NOMO-1 (cell line): ENCODE results near the gene PPIE.
A peak's percentile ranks its signal among the peaks of the same experiment; 100 is the strongest.
"Not testable (repeated sequence)": the region's sequence is repeated elsewhere in the genome, so short reads cannot be mapped to it uniquely, and the experiment has no call there.

ENCODE experiments used
- DNase-seq, 2 experiments: peaks; one replicate each; lab custom pipeline; 2025; ENCODE audit not compliant: unreplicated experiment in 2 of 2; lab: John Stamatoyannopoulos, UW

PPIE gene

DNA sequence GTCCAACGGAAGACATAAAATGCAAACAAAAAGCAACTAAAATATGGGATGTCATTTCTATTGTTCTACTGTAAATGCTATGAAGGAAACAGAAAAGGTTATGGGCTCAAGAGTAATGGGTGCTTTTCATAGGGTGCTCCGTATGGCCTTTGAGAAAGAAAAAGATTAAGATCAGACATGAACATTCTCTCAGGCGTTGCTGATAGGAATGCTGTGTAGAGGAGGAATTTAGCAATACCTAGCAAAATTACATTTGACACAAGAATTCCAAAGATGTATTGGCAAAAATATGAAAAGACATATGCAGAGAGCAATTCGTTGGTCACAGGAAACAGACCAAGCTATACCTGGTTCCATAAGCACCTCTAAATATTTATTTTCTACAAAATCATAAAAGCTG lies 38.2 kb downstream of the PPIE start:
- no peak for DNase-seq

DNA sequence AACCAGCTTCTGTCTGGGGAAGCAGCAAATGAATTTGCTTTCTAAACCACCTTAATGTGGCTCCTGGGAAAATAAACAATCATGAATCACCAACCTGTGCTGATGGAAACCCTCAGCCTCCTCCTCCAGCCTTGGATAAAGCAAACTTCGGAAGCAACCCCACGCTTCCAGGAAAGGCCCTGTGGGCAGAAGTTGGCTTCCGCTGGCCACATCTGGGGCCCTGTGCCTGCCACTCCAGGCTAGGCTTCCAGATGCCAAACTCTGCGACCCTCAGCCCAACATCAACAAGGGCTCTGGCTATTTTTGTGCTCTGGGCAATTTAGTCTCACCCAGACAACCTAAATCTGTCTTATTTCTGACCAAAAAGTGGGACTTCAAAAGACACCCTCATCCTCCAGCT lies 38.6 kb downstream of the PPIE start:
- no peak for DNase-seq

DNA sequence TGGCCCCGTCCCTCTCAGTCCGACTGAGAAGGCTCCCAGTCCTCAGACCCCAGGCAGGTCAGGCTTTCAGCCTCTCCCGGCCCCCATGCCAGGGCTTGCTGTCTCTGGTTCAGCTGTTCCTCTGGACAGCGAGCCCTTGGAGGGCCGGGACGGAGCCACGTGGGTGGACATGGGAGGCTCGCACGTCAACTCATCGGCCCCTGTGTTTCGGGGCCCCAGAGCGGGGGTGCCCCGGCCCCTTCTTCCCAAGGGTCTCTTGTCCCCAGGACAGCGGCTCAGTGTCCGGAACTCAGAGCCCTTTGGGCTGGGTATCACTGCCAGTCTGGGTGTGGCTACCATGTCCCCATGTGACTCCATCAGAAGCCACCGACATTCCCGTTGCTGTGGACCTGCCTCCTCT lies 39.2 kb downstream of the PPIE start:
- DNase-seq = not testable (repeated sequence)

DNA sequence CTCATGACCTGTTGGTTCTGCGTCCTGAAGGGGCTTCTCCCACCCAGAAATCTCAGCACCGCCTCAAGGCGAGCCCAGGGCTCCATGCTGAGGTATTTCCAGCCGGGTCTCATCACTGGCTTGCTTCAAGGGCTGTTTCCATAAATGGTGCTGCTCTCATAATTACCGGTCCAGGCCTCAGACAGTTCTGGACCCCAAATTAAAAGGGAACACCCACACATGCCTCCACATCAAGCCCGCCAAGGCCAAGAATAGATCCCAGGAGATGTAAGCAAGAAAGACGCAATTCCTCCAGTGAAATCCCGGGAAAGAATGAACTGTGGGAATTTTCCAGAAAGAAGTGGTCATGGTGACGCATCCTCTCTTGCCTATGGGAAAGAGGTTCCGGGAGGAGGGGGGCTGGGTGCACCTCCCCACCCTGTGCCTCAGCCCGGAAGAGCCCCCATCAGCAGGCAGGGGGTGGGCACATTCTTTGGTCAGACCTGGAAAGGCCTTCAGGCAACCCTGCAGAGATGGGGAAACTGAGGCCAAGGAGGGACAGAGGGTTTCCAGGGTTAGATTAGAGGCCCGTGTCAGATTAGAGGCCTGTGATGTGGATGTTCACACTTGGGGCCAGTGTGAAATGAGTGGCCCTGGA lies 39.9 kb downstream of the PPIE start:
- DNase-seq = not testable (repeated sequence)

DNA sequence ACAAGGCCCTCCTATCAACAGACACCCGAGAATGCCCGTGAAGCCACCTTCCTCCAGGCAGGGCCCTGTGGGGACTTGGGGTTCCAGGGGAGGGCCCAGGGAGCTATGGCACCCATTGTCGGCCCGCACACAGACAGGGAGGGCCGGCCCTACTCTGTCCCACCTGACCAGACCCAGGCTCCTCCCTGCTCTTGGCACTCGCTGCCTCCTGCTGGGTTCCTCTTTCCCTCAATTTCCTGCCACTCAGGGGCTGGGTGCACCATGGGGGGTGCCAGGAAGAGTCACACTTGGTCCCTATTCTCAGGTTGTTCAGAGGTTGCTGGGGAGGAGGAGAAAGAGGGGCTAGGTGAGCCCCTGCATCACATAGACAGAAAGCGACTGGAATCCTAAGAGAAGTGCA lies 40.5 kb downstream of the PPIE start:
- DNase-seq = no peak

DNA sequence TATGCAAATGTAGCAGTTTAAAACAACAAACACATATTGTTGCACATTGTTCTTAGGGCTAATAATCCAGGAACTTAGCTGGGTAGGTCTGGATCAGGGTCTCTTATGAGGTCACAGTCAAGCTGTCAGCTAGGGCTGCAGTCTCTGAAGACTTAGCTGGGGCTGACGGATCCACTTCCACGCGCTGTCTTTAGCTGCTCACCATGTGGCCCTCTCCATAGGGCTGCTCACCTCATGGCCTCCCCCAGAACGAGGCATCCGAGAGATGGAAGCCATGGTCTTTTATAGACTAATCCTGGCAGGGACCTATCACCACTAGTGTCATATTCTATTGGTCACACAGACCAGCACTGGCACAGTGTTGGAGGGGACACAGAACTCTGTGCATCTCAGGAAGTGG lies 41.1 kb downstream of the PPIE start:
- no peak for DNase-seq

DNA sequence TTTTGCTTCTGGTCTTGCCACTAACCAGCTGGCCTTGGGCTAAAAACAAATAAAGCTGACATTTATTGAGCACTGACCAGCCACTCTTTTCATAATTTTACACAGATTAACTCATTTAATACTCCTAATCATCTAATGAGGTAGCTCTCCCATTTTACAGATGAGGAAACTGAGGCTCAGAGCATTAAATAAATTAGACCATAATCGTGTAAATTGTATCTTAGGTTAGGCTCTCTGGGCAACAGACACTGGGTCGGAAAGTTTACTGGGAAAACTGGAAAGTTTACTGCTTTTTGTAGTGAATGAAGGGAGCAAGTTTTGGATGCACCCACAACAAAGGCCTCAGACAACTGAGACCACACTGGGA lies 42.6 kb downstream of the PPIE start:
- no peak for DNase-seq

DNA sequence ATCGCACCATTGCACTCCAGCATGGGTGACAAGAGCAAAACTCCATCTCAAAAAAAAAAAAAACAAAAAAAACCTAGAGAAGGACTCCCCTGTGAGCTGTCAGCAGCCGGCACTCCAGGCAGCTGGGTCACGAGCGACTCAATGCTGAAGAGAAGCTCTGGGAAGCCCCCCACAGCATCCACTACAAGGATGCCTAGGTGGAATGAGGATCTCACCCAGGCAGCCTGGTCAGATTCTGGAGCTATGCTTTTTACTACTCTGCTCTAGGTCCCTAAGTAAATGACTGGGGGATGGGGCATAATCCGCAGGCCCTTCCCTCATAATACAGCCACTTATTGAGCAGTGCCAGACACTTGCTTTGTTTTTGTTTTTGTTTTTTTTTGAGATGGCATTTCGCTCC lies 43.4 kb downstream of the PPIE start:
- DNase-seq = no peak

DNA sequence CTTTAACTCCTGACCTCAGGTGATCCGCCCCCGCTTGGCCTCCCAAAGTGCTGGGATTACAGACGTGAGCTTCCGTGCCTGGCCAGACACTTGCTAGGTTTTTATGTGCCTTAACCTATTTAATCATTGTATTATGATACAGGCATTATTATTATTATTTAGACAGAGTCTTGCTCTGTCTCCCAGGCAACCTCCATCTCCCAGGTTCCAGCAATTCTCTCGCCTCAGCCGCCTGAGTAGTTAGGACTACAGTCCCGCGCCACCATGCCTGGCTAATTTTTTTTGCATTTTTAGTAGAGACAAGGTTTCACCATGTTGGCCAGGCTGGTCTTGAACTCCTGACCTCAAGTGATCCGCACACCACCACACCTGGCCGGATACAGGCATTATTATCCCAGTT lies 44.0 kb downstream of the PPIE start:
- not testable (repeated sequence) for DNase-seq

DNA sequence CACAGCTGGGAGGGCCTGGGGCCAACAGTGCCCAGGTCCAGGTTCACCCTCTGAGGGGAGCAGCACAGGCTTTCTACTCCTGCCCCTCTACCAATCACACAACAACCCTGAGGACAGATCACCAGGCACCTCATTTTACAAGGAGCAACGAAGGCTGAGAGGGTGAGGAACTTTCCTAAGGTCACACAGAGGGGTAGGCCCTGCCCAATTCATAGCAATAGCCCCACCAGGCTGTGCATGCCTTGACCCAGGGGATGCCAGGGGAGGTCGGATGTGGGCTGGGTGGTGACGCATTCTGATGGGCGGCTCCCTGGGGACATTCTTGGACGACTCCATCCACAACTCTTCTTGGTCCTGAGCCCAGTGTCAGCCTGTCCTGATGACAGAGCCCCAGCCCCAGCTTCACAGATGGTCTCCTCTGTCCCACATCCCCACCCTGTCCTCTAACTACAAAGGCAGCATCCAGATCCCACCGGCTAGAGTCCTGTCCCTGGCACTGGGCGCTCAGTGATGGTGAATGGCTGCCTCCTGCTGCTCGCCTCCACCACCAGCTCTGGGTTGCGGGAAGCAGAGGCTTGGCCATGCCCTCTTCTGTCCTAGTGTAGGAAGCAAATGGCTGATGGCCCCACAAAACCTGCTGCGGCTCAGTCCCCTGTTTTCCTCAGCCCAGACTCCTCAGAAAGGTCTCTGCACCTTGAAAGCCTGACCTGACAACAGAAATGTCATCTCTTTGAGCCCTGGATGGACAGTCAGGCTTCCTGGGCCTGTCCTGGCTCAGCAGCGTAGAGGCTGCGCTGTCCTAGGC lies 47.8 kb downstream of the PPIE start:
- DNase-seq = not testable (repeated sequence)

DNA sequence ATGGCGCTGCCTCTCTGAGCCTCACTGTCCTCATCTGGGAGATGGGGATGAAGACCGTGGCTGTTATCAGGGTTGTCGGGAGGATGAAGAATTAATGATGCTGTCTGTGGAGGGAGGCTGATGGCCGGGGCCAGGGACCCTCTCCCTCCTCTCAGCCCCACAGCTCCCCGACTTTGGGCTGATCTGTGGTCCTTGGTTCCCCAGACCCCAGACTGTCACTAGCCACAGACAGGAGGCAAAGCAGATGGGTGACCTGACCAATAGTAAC lies 48.4 kb downstream of the PPIE start:
- not testable (repeated sequence) for DNase-seq

DNA sequence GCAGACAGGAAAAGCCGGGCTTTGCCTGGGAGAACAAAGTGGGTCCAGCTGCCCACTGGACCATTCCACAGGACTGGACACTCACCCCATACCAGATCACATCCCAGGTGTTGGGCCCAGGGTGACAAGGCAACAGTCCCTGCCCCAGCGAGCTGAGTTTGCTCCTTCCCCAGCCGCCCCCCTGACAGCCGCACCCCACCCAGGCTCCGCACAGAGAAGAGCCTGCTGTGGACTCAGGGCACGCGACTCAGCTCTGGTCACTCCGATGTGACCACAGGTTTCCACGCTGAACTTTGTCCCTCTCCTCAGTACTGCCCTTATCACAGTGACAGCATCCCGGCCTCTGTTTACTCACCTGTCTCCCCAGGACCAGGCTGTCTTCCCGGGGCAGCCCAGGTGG lies 48.8 kb downstream of the PPIE start:
- no peak for DNase-seq

DNA sequence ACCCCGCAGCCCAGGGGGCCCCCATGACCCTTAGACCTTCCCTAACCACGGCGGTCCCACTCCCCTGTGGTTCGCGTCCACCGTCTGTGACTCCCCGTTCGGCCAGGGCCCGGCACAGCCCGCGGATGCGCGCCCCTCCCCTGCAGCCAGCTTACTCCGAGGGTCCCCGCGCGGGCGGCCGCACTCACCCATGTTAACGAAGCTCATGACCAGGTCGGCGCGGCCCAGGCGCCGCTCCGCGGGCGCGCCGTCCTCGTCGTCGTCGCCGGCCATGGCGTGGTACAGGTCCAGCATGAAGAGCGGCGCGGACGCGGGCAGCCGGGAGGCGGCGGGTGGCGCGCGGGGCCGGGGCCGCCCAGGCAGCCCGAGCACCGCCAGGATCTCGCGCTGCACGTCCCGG lies 49.3 kb downstream of the PPIE start:
- not testable (repeated sequence) for DNase-seq

DNA sequence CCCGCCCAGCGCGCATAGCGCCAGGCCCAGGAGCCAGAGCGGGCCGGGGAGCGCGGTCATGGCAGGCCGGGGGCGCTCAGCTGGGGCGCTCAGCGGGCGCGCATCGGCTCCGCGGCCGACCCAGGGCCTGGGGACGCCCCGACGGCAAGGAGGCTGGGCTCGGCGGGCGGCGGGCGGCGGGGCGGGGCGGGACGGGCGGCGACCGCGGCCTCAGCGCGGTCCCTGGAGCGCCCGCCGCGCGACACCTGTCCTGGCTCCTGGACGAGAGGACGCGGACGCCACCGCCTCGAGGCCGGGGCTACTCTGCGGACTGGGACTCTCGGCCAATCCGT lies 49.7 kb downstream of the PPIE start:
- no peak for DNase-seq

DNA sequence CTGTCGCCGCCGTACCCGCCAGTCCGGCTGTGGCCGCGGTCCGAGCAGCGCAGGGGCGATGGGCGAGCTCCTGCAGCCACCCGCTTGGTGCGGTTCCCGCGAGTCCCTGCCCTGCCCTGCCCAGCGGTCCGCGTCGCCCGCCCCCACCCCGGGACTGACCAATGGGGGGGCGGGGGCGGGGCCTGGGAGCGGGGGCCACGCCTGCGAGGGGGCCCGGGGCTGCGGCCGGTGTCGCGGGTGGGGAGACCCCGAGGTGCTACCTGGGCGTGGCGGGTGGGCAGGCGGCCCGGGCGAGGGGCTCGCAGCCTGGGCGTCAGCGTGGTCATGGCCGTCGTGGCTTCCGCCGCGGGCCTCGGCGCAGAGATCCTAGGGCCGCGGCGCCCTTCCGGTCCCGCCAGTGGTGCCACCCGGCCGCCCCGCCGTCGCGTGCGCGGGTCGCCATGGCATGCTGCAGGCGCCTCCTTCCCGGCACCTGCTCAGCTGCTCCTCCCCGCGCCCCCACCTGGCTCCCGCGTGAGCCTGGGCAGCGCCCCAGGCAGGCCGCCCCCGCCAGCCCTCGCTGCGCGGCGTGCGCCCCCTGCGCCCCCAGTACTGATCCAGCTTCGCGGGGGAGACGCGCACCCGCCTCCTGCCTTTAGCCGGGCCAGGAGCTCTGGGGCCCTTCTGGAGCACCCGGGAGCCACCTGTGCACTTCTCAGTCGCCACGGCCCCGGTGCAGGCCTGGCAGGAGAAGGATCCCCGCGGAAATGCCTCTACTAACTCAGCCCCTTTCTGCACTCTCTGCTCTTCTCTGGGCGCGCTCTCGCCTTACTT lies 50.3 kb downstream of the PPIE start, which contains the start of gene BMP8B:
Gene BMP8B, minus strand, starts transcription at position 108 of the 813 bp plus-strand sequence. CDS start 380 bp downstream, outside the sequence.
- DNase-seq = peak; percentile 72 to 85

DNA sequence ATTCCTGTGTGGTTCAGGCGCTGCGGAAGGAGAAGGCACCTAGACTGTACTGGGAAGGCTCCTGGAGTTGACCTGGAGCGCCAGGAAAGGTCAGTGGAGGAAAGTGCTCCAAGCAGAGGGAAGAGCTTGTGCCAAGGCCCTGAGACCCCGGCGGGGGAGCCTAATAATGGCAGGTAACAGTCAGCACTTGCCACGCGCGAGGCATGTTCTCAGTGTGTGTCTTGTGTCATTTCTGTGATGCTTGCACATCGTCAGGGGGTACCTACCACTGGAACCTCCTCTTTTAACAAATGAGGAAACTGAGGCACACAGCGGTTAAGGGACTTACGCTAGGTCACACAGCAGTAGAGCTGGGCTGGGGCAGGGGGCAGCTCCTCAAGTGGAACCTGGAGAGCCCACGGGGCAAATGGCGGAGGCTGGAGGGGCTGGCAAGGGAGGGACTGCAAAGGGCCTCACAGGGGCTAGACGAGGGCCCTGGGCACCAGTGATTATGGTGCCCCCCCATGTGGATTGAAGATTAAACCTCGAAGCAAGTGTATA lies 51.0 kb downstream of the PPIE start:
- DNase-seq = peak in 1 of 2 experiments; percentile 36

DNA sequence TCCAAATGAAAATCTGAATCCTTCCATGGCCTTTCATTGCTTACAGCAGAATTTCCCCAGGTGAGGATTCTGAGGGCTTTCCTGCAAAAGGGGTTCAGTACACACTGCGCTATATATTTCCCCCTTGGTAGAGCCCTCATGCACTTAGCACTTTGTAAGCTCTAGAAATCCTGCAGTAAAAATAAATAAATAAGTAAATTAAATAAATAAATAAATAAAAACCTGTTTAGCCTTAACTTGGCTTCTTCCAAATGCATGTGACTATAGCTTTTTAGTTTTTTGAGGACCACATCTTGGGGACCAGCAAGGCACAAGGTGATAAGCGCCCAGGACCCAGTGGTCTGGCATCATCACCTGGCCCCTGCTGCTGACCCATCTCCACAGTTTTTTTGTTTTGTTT lies 53.2 kb downstream of the PPIE start:
- no peak for DNase-seq

DNA sequence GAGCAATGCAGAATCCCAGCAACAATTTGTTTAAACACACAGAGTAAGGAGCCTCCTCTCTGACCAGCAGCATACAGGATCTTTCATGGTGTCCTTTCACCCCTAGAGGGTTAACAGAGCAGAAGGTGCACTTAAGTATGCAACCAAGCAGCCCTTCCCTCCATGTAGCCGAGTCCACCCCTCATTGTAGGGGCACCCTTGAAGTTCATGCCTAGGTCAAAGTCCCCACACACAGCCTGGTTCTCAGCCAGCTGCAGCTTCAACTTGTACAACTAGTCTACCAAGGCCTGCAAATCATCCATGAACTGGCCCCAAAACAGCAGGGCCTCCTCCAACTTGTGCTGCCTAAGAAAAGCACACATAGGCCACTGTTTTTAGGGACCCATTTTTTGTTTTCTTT lies 57.0 kb downstream of the PPIE start:
- no peak for DNase-seq

DNA sequence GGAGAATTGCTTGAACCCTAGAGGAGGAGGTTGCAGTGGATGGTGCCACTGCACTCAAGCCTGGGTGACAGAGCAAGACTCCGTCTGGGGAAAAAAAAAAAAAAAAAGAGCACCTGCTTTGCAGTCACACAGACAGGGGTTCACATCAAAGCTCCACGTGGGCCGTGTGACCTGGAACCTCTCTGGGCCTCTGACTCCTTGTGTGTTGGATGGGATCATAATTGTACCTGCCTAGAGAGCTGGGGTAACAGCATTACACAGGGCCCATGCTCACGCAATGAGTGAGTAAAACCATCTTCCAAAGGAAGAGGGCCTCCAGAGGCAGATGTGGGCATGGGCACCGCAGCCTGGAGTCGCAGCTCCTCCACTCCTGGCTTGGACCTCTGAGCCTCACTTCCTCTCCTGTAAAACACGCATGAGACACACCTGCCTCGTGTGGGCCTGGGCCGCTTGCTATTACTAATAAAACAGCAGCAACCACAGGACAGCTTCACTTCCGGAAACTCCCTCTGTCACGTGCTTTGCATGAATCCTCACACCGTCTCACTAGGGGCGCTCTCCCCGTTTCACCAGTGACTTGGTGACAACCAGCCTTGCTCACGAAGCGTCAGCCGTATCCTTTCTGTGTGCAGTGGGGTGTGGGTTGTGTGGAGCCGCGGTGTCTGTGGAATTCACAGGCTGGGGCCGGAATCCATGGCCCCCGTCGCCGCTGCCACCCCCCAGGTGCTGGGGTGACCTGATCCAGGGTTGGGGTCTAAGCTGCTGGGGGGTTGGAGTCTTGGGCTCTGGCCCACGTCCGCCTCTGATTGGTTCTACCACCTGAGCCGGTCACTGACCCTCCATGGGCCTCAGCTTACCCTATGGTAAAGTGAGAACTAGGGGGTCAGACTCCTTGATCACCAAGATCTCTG lies 60.4 kb downstream of the PPIE start:
- DNase-seq = peak; percentile 91 to 98

DNA sequence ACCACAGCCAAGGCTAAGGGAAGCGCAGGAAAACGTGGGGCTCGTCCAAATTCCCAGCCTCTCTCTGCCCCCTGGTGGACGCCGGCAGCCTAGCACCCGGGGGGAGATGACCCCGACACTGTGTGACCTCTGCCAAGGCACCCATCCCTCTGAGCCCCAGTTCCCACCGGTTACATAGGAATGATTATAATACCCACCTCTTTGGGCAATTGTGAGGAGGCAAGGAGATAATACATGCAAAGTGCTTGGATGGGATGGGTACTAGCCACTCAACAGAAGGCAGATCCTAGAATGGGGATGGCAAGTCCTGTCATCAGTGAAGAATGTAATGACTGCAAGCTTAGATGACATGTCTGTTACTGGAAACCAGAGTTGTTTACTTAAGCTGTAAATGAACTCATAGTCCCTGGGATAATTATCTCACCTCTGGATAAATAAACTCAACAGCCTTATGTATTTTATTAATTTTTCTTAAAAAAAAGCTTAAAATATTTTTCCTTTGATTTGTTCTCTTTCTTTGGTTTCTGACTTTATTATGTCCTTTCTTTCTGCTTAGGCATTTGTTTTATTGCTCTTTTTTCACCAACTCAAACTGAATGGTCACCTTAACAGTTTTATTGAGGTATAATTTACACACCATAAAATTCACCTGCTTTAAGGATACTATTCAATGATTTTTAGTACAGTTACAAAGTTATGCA lies 61.2 kb downstream of the PPIE start:
- peak; percentile 78 to 86 for DNase-seq
